Hepatocyte (in vitro differentiated cells): ENCODE results near the gene TAB3.

Source experiments
- CTCF ChIP-seq: fragments of 200-600 bp; sonication (generic); IDR thresholded peaks from 2 replicates; pipeline ENCODE4 v1.5.1; 2016; ENCODE audit warnings: antibody characterized with exemption, mild to moderate bottlenecking; ENCODE audit not compliant: poor library complexity
- EZH2 ChIP-seq: fragments of 200-600 bp; sonication (generic); IDR thresholded peaks from 2 replicates; pipeline ENCODE4 v1.6.1; 2016; ENCODE audit warnings: antibody characterized with exemption, mild to moderate bottlenecking, borderline replicate concordance
- EZH2phosphoT487 ChIP-seq: fragments of 200-600 bp; sonication (generic); IDR thresholded peaks from one replicate; pipeline ENCODE4 v1.6.1; 2018; ENCODE audit warnings: antibody characterized with exemption, mild to moderate bottlenecking, low read depth, moderate library complexity; ENCODE audit not compliant: unreplicated experiment, severe bottlenecking

- TF ChIP-seq EZH2 = no peak
- no peak for TF ChIP-seq CTCF
- no peak for TF ChIP-seq EZH2phosphoT487
Observed at GRCh38 chrX:30888526-30889146, 418 bp downstream of the TAB3 start.
